SK-N-SH (cell line): ENCODE results near the gene TMEM266. TPM values are rescaled to one million over a fixed set of nuclear protein-coding genes. Genes with fewer than 3 reads are reported as not detected.

ENCODE experiments used
- CTCF ChIA-PET: fragments of 300-600, 350-600 bp; formaldehyde crosslinking; extraction: SDS; loops from one replicate; lab custom pipeline; 2021; lab: Yijun Ruan, JAX
- POLR2A ChIA-PET: fragments of 350-600 bp; sonication (Branson Sonifier 250); formaldehyde crosslinking; extraction: SDS; loops from one replicate; lab custom pipeline; 2020; ENCODE audit warnings: antibody characterized with exemption, inconsistent platforms; lab: Yijun Ruan, JAX
- DNase-seq: peaks from one replicate; pipeline ENCODE4 v3.0.0; 2012
- H2AFZ ChIP-seq: fragments of 200-600 bp; sonication (generic); 2 replicates; pipeline ENCODE4 v1.8.1; 2016; ENCODE audit warnings: antibody characterized with exemption, mild to moderate bottlenecking, low read depth
- H3F3A ChIP-seq: fragments of 200-600 bp; sonication (generic); replicated peaks from 2 replicates; pipeline ENCODE3; 2016; ENCODE audit warnings: antibody characterized with exemption, mild to moderate bottlenecking; ENCODE audit not compliant: insufficient read depth
- H3K27ac ChIP-seq, 2 experiments: fragments of 200-500 bp in 1 of 2; fragments of 200-600 bp in 1 of 2; sonication (Bioruptor generic) in 1 of 2; sonication (generic), shearing (Covaris generic) in 1 of 2; 2 replicates each; pipeline versions ENCODE4 v1.5.1 to v1.6.1; 2014 to 2016; ENCODE audit warnings: low read depth in 2 of 2, inconsistent platforms in 1 of 2, low read length in 1 of 2, mild to moderate bottlenecking in 1 of 2, mixed read lengths in 1 of 2
- H3K27me3 ChIP-seq: fragments of 200-600 bp; sonication (generic), shearing (Covaris generic); 2 replicates; pipeline ENCODE4 v1.6.1; 2016; ENCODE audit warnings: mixed run types; ENCODE audit not compliant: insufficient read depth
- H3K36me3 ChIP-seq, 2 experiments: fragments of 200-500 bp in 1 of 2; fragments of 200-600 bp in 1 of 2; sonication (Bioruptor generic) in 1 of 2; sonication (generic) in 1 of 2; replicated peaks in 1 of 2; 2 replicates each; pipeline versions ENCODE3 to v1.5.1; 2014 to 2016; ENCODE audit warnings: low read length in 1 of 2, mild to moderate bottlenecking in 1 of 2; ENCODE audit not compliant: insufficient read depth in 2 of 2, control insufficient read depth in 1 of 2
- H3K4me1 ChIP-seq, 2 experiments: fragments of 200-500 bp in 1 of 2; fragments of 200-600 bp in 1 of 2; sonication (Bioruptor generic) in 1 of 2; sonication (generic), shearing (Covaris generic) in 1 of 2; 2 replicates each; pipeline versions ENCODE4 v1.5.1 to v1.6.1; 2014 to 2016; ENCODE audit warnings: low read depth in 1 of 2, low read length in 1 of 2, mixed run types in 1 of 2; ENCODE audit not compliant: insufficient read depth in 2 of 2, control insufficient read depth in 1 of 2
- H3K4me2 ChIP-seq: fragments of 200-600 bp; sonication (generic), shearing (Covaris generic); 2 replicates; pipeline ENCODE4 v1.6.1; 2017; ENCODE audit warnings: mixed run types
- H3K4me3 ChIP-seq, 2 experiments: fragments of 200-500 bp in 1 of 2; fragments of 200-600 bp in 1 of 2; sonication (Bioruptor generic) in 1 of 2; sonication (generic), shearing (Covaris generic) in 1 of 2; 2 replicates each; pipeline versions ENCODE4 v1.5.1 to v1.8.1; 2014 to 2016; ENCODE audit warnings: low read depth in 2 of 2, inconsistent platforms in 1 of 2, low read length in 1 of 2, mild to moderate bottlenecking in 1 of 2, mixed read lengths in 1 of 2, moderate library complexity in 1 of 2
- H3K79me2 ChIP-seq: fragments of 200-600 bp; sonication (generic); 2 replicates; pipeline ENCODE4 v1.8.1; 2017; ENCODE audit warnings: mild to moderate bottlenecking; ENCODE audit not compliant: insufficient read depth
- H3K9ac ChIP-seq: fragments of 200-600 bp; sonication (generic); 2 replicates; pipeline ENCODE4 v1.6.1; 2017; ENCODE audit warnings: mixed run types
- H3K9me2 ChIP-seq: fragments of 200-600 bp; sonication (generic); 2 replicates; pipeline ENCODE4 v1.6.1; 2017; ENCODE audit warnings: mixed run types
- H3K9me3 ChIP-seq: fragments of 200-600 bp; sonication (generic); 2 replicates; pipeline ENCODE4 v1.6.1; 2017; ENCODE audit warnings: mixed run types, mild to moderate bottlenecking, moderate library complexity
- H4K20me1 ChIP-seq: fragments of 200-600 bp; sonication (generic); 2 replicates; pipeline ENCODE4 v1.6.1; 2017; ENCODE audit warnings: mild to moderate bottlenecking, mixed run types; ENCODE audit not compliant: insufficient read depth
- ELF1 ChIP-seq: IDR thresholded peaks from 2 replicates; pipeline ENCODE4 v1.4.0; 2012
- EP300 ChIP-seq, 2 experiments: IDR thresholded peaks; 2 replicates each; pipeline versions ENCODE4 v1.4.0 to v1.6.1; 2012; ENCODE audit warnings: borderline replicate concordance in 1 of 2, low read depth in 1 of 2, low read length in 1 of 2
- EZH2phosphoT487 ChIP-seq: fragments of 200-600 bp; sonication (generic); IDR thresholded peaks from 2 replicates; pipeline ENCODE4 v1.6.1; 2017; ENCODE audit warnings: low read depth, mixed run types, mild to moderate bottlenecking, antibody characterized with exemption, moderate library complexity, borderline replicate concordance
- FOXJ3 ChIP-seq: sonication (generic); formaldehyde crosslinking; IDR thresholded peaks from 2 replicates; pipeline ENCODE4 v1.5.1; 2020; ENCODE audit warnings: mild to moderate bottlenecking, missing genetic modification reagents
- GATA2 ChIP-seq: sonication (generic); formaldehyde crosslinking; IDR thresholded peaks from 2 replicates; pipeline ENCODE4 v1.5.0; 2020; ENCODE audit warnings: mild to moderate bottlenecking, missing genetic modification reagents
- MAX ChIP-seq: IDR thresholded peaks from 2 replicates; pipeline ENCODE4 v1.4.0; 2012; ENCODE audit warnings: low read depth
- MEF2A ChIP-seq: IDR thresholded peaks from 2 replicates; pipeline ENCODE4 v1.4.0; 2012; ENCODE audit warnings: low read depth, borderline replicate concordance
- MXI1 ChIP-seq: IDR thresholded peaks from 2 replicates; pipeline ENCODE4 v1.6.1; 2012; ENCODE audit warnings: mild to moderate bottlenecking, low read depth, low read length, improper control_type of control experiment
- NFIC ChIP-seq: IDR thresholded peaks from 2 replicates; pipeline ENCODE4 v1.4.0; 2012; ENCODE audit warnings: borderline replicate concordance
- PBX3 ChIP-seq: IDR thresholded peaks from 2 replicates; pipeline ENCODE4; 2012
- RAD21 ChIP-seq: IDR thresholded peaks from 2 replicates; pipeline ENCODE4 v1.6.1; 2012; ENCODE audit warnings: mild to moderate bottlenecking, low read length
- RCOR1 ChIP-seq: fragments of 150-350 bp; IDR thresholded peaks from 2 replicates; pipeline ENCODE4 v1.6.1; 2017; ENCODE audit warnings: antibody characterized with exemption, low read length
- RXRA ChIP-seq: IDR thresholded peaks from 2 replicates; pipeline ENCODE4 v1.4.0; 2012; ENCODE audit warnings: low read depth, mild to moderate bottlenecking, borderline replicate concordance
- TAF1 ChIP-seq: IDR thresholded peaks from 2 replicates; pipeline ENCODE4 v1.6.1; 2012; ENCODE audit warnings: low read depth, mild to moderate bottlenecking, low read length, moderate library complexity, borderline replicate concordance
- TCF12 ChIP-seq: IDR thresholded peaks from 2 replicates; pipeline ENCODE4 v1.4.0; 2012
- ZBTB33 ChIP-seq: IDR thresholded peaks from 2 replicates; pipeline ENCODE4 v1.4.0; 2012; ENCODE audit warnings: low read depth, borderline replicate concordance
- WGBS: methylation state at CpG from one replicate; pipeline ENCODE4 v1.1.6; 2017; ENCODE audit warnings: low lambda C conversion rate; 5-methylcytosine and 5-hydroxymethylcytosine counted together
- polyA plus RNA-seq, 3 experiments: library from polyadenylated mRNA; depleted of rRNA; stranded (reverse); fragments of >200 nt; gene quantifications; 2 replicates each; pipeline ENCODE4 v1.2.3, GENCODE V29; 2012

Gene TMEM266
- polyA plus RNA-seq, 1 of the 3 experiments (the other 2 are of a cell fraction): 0.07 TPM

GRCh38 chr15:76168237-76168984 is 108.6 kb downstream of the TMEM266 start:
- Histone ChIP-seq H3K4me2 (no peak overlapping the region), H3K27me3 (no peaks in the 10 kb centered on the region), H3F3A (no peaks in the 10 kb centered on the region), H2AFZ (no peak overlapping the region), H3K9me2 (no peaks in the 10 kb centered on the region), H3K79me2 (no peaks in the 10 kb centered on the region), H4K20me1 (no peaks in the 10 kb centered on the region), H3K4me1 (peaks cover 0 to 3% of the 10 kb centered on the region in 2 experiments; a peak in 1 of 4 replicates), H3K27ac (no peak overlapping the region), H3K4me3 (no peak overlapping the region), H3K9me3 (no peaks in the 10 kb centered on the region), H3K9ac (no peak overlapping the region), H3K36me3 (no peaks in the 10 kb centered on the region)
- WGBS: 86% methylated on average over 14 of the region's 14 CpGs
- POLR2A ChIA-PET: no interaction called here
- TF ChIP-seq PBX3 (no peak), MXI1 (no peak), NFIC (no peak), EP300 (IDR thresholded peaks at IDR 0.05; ENCODE audit: borderline replicate concordance in 1 of 2, low read depth in 1 of 2, low read length in 1 of 2) (no peak), RCOR1 (no peak), RXRA (no peak), TCF12 (no peak), RAD21 (no peak), FOXJ3 (CRISPR knock-in tag) (no peak), ZBTB33 (no peak), ELF1 (no peak), MAX (no peak), TAF1 (no peak), EZH2phosphoT487 (no peak), MEF2A (no peak), GATA2 (CRISPR knock-in tag) (no peak)
- CTCF ChIA-PET: interaction anchor here (1.6 to 3.8 kb wide), 3 partner anchors 17 to 22 kb away, joined by 5 to 19 read pairs (median 13); no protein-coding TSS in a partner anchor
- DNase-seq: no peak
